Right lobe of liver (tissue), 6 donors: ENCODE data around the gene MITD1. TPM values are rescaled to one million over a fixed set of nuclear protein-coding genes. Genes with fewer than 3 reads are reported as not detected.
"Not testable (repeated sequence)": the region's sequence is repeated elsewhere in the genome, so short reads cannot be mapped to it uniquely, and the experiment has no call there.

ENCODE experiments used
- ATAC-seq, 4 donors: fragments of 200-7000 bp; cut with Tn5 transposase; one replicate each; pipeline ENCODE4 v1.9.1; 2020; ENCODE audit warnings: mild to moderate bottlenecking in 4 of 4, moderate library complexity in 4 of 4
- DNase-seq, 3 donors: peaks; one replicate each; pipeline ENCODE4 v3.0.0-alpha.2; 2020
- H3K27ac ChIP-seq, 3 donors: fragments of 200-600 bp; one replicate each; pipeline ENCODE4 v1.8.0; 2022
- H3K27me3 ChIP-seq, 2 donors: fragments of 200-600 bp; one replicate each; pipeline ENCODE4 v1.8.0; 2022
- H3K36me3 ChIP-seq, 4 donors: fragments of 200-600 bp; sonication (generic) in 1 of 4; one replicate each; pipeline versions ENCODE4 v1.5.1 to v1.8.0; 2017 to 2022; ENCODE audit warnings: control low read depth in 1 of 4
- H3K4me1 ChIP-seq, 4 donors: fragments of 200-600 bp; sonication (generic) in 1 of 4; one replicate each; pipeline versions ENCODE4 v1.5.1 to v1.8.0; 2017 to 2022; ENCODE audit warnings: control low read depth in 1 of 4
- H3K4me3 ChIP-seq, 3 donors: fragments of 200-600 bp; one replicate each; pipeline ENCODE4 v1.8.0; 2022
- H3K9me3 ChIP-seq, 4 donors: fragments of 200-600 bp; sonication (generic) in 1 of 4; one replicate each; pipeline versions ENCODE4 v1.5.1 to v1.8.0; 2017 to 2022; ENCODE audit warnings: control low read depth in 1 of 4
- POLR2A ChIP-seq: fragments of 450-650 bp; IDR thresholded peaks from one replicate; pipeline ENCODE4 v1.6.1; 2017; ENCODE audit warnings: antibody characterized with exemption, mild to moderate bottlenecking
- WGBS: methylation state at CpG from one replicate; pipeline ENCODE4 v1.1.6; 2018; ENCODE audit warnings: low coverage, low lambda C conversion rate; ENCODE audit not compliant: insufficient coverage; ENCODE audit errors: missing lambda C conversion rate; 5-methylcytosine and 5-hydroxymethylcytosine counted together
- intact Hi-C, 2 donors: fragments of 100-400 bp; cut with DNase I; formaldehyde crosslinking; loops; one replicate each; pipeline versions ENCODE4 v1.11.2 to v1.14.1; 2022
- total RNA-seq, 6 experiments: library from RNA; depleted of rRNA in 2 of 6; stranded (reverse); fragments of >200 nt in 2 of 6; fragmentation: NEBNext Ultra II Directional in 3 of 6; extraction: Animal tissue kit (Norgen Biotek cat#: 25700) in 3 of 6; gene quantifications; one replicate each; pipeline versions ENCODE4 v1.1.0 to v1.2.4, GENCODE V29; 2016 to 2023
- TF ChIP-seq, protein P1 (sequence below), 4 donors: fragments of 200-600 bp in 3 of 4; fragments of 450-650 bp in 1 of 4; IDR thresholded peaks; one replicate each; pipeline versions ENCODE4 v1.5.1 to v1.8.0; 2016 to 2022; ENCODE audit warnings: antibody characterized with exemption in 4 of 4, mild to moderate bottlenecking in 2 of 4
- donor health status: DM: no; HTN: yes; CAD: no.
- donor health status: DM: no; HTN: no; CAD: no.
- donor health status: DM: no; HTN: no; CAD: no.
- donor health status: DM: no; HTN: yes; CAD: no.
- donor health status: DM: no; HTN: yes; CAD: no.

Gene MITD1
- total RNA-seq, 6 experiments from 2014 or later: 4.0 to 12.5 (median 9.6) TPM

GRCh38 chr2:99201959-99202678, 21.3 kb upstream of the MITD1 start:
- no peak overlapping the region for H3K27ac ChIP-seq
- no peak for ATAC-seq
- H3K4me3 ChIP-seq: no peak overlapping the region
- no peak for TF ChIP-seq POLR2A
- TF ChIP-seq, protein P1, sequence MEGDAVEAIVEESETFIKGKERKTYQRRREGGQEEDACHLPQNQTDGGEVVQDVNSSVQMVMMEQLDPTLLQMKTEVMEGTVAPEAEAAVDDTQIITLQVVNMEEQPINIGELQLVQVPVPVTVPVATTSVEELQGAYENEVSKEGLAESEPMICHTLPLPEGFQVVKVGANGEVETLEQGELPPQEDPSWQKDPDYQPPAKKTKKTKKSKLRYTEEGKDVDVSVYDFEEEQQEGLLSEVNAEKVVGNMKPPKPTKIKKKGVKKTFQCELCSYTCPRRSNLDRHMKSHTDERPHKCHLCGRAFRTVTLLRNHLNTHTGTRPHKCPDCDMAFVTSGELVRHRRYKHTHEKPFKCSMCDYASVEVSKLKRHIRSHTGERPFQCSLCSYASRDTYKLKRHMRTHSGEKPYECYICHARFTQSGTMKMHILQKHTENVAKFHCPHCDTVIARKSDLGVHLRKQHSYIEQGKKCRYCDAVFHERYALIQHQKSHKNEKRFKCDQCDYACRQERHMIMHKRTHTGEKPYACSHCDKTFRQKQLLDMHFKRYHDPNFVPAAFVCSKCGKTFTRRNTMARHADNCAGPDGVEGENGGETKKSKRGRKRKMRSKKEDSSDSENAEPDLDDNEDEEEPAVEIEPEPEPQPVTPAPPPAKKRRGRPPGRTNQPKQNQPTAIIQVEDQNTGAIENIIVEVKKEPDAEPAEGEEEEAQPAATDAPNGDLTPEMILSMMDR (IDR thresholded peaks at IDR 0.05): no peak
- WGBS: 93% methylated on average over 4 of the region's 4 CpGs
- H3K4me1 ChIP-seq: no peaks in the 10 kb centered on the region
- no peaks in the 10 kb centered on the region for H3K27me3 ChIP-seq
- peaks cover 0 to 9% (median 2%) of the 10 kb centered on the region in 4 donors for H3K36me3 ChIP-seq
- no peaks in the 10 kb centered on the region for H3K9me3 ChIP-seq
- DNase-seq: no peak
- intact Hi-C loops: no loop called here

- H3K27me3 ChIP-seq: no peaks in the 10 kb centered on the region
- intact Hi-C loops: no loop called here
- peaks cover 0 to 28% (median 11%) of the 10 kb centered on the region in 4 donors for H3K36me3 ChIP-seq
- ATAC-seq (no peak), DNase-seq (no peak)
- 70% methylated on average over 7 of the region's 7 CpGs for WGBS
- no peak overlapping the region for H3K4me3 ChIP-seq
- TF ChIP-seq, protein P1 (IDR thresholded peaks at IDR 0.05): no peak
- H3K27ac ChIP-seq: no peak overlapping the region
- H3K9me3 ChIP-seq: no peaks in the 10 kb centered on the region
- H3K4me1 ChIP-seq: no peaks in the 10 kb centered on the region
Observed at GRCh38 chr2:99200076-99200800, 19.4 kb upstream of the MITD1 start.

DNA sequence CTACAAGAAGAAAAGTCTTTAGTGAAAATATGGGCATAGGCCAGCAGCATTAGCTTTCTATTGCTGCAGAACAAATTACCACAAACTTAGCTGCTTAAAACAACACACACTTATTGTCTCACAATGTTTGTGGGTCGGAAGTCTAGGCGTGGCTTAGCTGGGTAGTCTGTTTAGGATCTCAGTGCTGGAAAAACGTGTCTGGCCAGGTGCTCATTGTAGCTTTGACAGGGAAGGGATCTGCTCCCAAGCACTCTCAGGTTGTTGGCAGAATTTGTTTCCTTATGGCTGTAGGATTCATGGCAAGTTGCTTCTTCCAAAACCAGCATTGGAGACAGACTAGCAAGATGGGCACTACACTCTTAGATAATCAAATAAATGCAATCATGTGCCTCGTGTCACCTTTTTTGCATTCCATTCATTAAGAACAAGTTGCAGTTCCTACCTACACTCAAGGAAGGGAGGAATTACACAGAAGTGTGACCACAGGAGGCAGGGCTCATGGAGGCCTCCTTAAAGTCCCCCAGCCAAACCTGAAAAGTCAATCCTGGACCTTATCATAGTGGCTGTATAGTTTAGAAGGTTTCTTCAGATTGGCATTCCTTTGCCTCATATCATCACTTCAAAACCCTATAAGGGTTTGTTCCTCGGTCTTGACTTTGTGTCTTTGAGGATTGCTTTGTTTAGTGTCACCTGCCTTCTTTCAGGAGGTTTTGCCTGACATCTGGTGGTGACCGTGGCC, 17.4 kb upstream of the MITD1 start:
- Histone ChIP-seq H3K36me3 (peaks cover 0 to 34% (median 18%) of the 10 kb centered on the region in 4 donors), H3K4me3 (no peak overlapping the region), H3K9me3 (no peaks in the 10 kb centered on the region), H3K27me3 (no peaks in the 10 kb centered on the region), H3K27ac (no peak overlapping the region), H3K4me1 (no peaks in the 10 kb centered on the region)
- TF ChIP-seq POLR2A: no peak
- TF ChIP-seq, protein P1 (IDR thresholded peaks at IDR 0.05): no peak
- no peak for ATAC-seq
- DNase-seq: no peak
- intact Hi-C loops: no loop called here
- WGBS: 89% methylated on average over 3 of the region's 6 CpGs

DNA sequence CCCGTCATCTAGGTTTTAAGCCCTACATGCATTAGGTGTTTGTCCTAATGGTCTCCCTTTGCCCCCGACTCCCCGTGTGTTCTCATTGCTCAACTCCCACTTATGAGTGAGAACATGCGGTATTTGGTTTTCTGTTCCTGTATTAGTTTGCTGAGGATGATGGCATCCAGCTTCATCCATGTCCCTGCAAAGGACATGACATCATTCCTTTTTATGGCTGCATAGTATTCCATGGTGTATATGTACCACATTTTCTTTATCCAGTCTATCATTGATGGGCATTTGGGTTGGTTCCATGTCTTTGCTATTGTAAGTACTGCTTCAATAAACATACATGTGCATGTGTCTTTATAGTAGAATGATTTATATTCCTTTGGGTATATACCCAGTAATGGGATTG, 11.5 kb upstream of the MITD1 start:
- H3K36me3 ChIP-seq: peaks cover 0 to 32% (median 16%) of the 10 kb centered on the region in 4 donors
- H3K27ac ChIP-seq, intact Hi-C loops: not testable (repeated sequence)

More for the DNA sequence above, 11.5 kb upstream of the MITD1 start:
- H3K9me3 ChIP-seq, H3K4me1 ChIP-seq, DNase-seq, H3K4me3 ChIP-seq, H3K27me3 ChIP-seq, ATAC-seq: not testable (repeated sequence)
- 90% methylated on average over 4 of the region's 4 CpGs for WGBS
